ENCODE results near the gene TAF6L. TPM values are rescaled to one million over a fixed set of nuclear protein-coding genes. Genes with fewer than 3 reads are reported as not detected.

Gene TAF6L
- polyA plus RNA-seq, 1 donor (not counting 4 experiments of a cell fraction or from before 2014, with no cell fraction given), result 14.7 TPM

- dilution Hi-C loops (cut with MboI; ENCODE audit: extremely low pct_ligation_motif_present, low sequenced_read_pairs), result no loop called here
- Histone ChIP-seq H3K4me2 (ENCODE audit: control insufficient read depth, extremely low read depth, insufficient read depth, low read depth, low read length) (peak within 1 kb of the TSS; percentile 70), H3K4me1 (ENCODE audit: control insufficient read depth, extremely low read depth, insufficient read depth, low read length) (peaks cover 25% of the 10 kb centered on the region), H2AFZ (ENCODE audit: control insufficient read depth, low read length) (peak within 1 kb of the TSS; percentile 42), H4K20me1 (ENCODE audit: control insufficient read depth, extremely low read depth, insufficient read depth, low read length) (no peaks in the 10 kb centered on the region), H3K9ac (ENCODE audit: control insufficient read depth, extremely low read depth, insufficient read depth, low read length) (peak within 1 kb of the TSS; percentile 84), H3K27ac (ENCODE audit: control insufficient read depth, insufficient read depth, low read length) (peak within 1 kb of the TSS; percentile 71), H3K79me2 (ENCODE audit: control insufficient read depth, insufficient read depth, low read length) (peaks cover 38% of the 10 kb centered on the region), H3K9me3 (ENCODE audit: control insufficient read depth, low read depth, low read length) (no peaks in the 10 kb centered on the region), H3K4me3 (ENCODE audit: control insufficient read depth in 2 of 3, extremely low read depth in 1 of 3, insufficient read depth in 2 of 3, low read depth in 1 of 3, low read length in 3 of 3) (peak within 1 kb of the TSS; percentile 81 to 87 (median 86)), H3K9me1 (ENCODE audit: control insufficient read depth, extremely low read depth, insufficient read depth, low read length) (no peaks in the 10 kb centered on the region), H3K27me3 (ENCODE audit: control insufficient read depth, extremely low read depth, insufficient read depth, low read length) (no peaks in the 10 kb centered on the region), H3K36me3 (ENCODE audit: control insufficient read depth in 2 of 2, extremely low read depth in 1 of 2, insufficient read depth in 2 of 2, low read length in 2 of 2) (peaks cover 18 to 49% of the 10 kb centered on the region in 2 experiments)
- DNase-seq (ENCODE audit: low read depth, low spot score), result no peak
- no peak for FAIRE-seq
- TF ChIP-seq EZH2 (IDR thresholded peaks at IDR 0.05; ENCODE audit: low read length), result no peak
- TF ChIP-seq, protein P1, sequence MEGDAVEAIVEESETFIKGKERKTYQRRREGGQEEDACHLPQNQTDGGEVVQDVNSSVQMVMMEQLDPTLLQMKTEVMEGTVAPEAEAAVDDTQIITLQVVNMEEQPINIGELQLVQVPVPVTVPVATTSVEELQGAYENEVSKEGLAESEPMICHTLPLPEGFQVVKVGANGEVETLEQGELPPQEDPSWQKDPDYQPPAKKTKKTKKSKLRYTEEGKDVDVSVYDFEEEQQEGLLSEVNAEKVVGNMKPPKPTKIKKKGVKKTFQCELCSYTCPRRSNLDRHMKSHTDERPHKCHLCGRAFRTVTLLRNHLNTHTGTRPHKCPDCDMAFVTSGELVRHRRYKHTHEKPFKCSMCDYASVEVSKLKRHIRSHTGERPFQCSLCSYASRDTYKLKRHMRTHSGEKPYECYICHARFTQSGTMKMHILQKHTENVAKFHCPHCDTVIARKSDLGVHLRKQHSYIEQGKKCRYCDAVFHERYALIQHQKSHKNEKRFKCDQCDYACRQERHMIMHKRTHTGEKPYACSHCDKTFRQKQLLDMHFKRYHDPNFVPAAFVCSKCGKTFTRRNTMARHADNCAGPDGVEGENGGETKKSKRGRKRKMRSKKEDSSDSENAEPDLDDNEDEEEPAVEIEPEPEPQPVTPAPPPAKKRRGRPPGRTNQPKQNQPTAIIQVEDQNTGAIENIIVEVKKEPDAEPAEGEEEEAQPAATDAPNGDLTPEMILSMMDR (optimal IDR thresholded peaks at IDR 0.05 in 1 of 3, IDR thresholded peaks at IDR 0.05 in 1 of 3, conservative IDR thresholded peaks at IDR 0.05 in 1 of 3; ENCODE audit: extremely low read depth in 1 of 3, insufficient read depth in 2 of 3, low read length in 3 of 3), result peak in 1 of 3 experiments; percentile 14
Measured at GRCh38 chr11:62791501-62792201, 20.5 kb downstream of the TAF6L start, which contains the start of gene TMEM223. Gene TMEM223 (minus strand): TSS chr11:62792006. CDS start chr11:62791994, 12 bp downstream.

DNA sequence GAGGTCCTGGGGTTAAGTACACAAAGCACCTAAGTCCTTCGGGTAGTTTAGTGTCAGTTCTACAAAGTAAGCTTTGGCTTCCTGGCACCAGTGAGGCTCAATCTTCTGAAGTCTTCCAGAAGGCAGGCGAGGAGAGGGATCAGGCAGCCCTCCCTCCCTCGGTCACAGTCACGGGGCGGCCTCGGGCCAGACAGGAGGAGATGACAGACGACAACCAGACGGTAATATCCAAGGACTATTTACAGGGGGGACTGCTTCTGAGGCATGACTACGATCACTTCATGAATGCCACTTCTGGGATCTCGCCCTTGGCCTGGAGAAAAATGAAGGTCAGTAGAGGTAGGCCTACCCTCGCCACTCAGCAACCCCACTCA is 21.0 kb downstream of the TAF6L start:
- TF ChIP-seq, protein P1 (optimal IDR thresholded peaks at IDR 0.05 in 1 of 3, IDR thresholded peaks at IDR 0.05 in 1 of 3, conservative IDR thresholded peaks at IDR 0.05 in 1 of 3; ENCODE audit: extremely low read depth in 1 of 3, insufficient read depth in 2 of 3, low read length in 3 of 3), result no peak
- no peak for TF ChIP-seq EZH2 (IDR thresholded peaks at IDR 0.05; ENCODE audit: low read length)
- Histone ChIP-seq H3K4me3 (ENCODE audit: control insufficient read depth in 2 of 3, extremely low read depth in 1 of 3, insufficient read depth in 2 of 3, low read depth in 1 of 3, low read length in 3 of 3) (peak overlapping the region in 2 of 3 experiments; percentile 86 to 87), H3K9ac (ENCODE audit: control insufficient read depth, extremely low read depth, insufficient read depth, low read length) (peak overlapping the region; percentile 84), H3K4me1 (ENCODE audit: control insufficient read depth, extremely low read depth, insufficient read depth, low read length) (peaks cover 25% of the 10 kb centered on the region), H2AFZ (ENCODE audit: control insufficient read depth, low read length) (no peak overlapping the region), H3K27ac (ENCODE audit: control insufficient read depth, insufficient read depth, low read length) (peak overlapping the region; percentile 71), H3K9me1 (ENCODE audit: control insufficient read depth, extremely low read depth, insufficient read depth, low read length) (no peaks in the 10 kb centered on the region), H3K27me3 (ENCODE audit: control insufficient read depth, extremely low read depth, insufficient read depth, low read length) (no peaks in the 10 kb centered on the region), H3K4me2 (ENCODE audit: control insufficient read depth, extremely low read depth, insufficient read depth, low read depth, low read length) (peak overlapping the region; percentile 70), H3K36me3 (ENCODE audit: control insufficient read depth in 2 of 2, extremely low read depth in 1 of 2, insufficient read depth in 2 of 2, low read length in 2 of 2) (peaks cover 18 to 51% of the 10 kb centered on the region in 2 experiments), H4K20me1 (ENCODE audit: control insufficient read depth, extremely low read depth, insufficient read depth, low read length) (no peaks in the 10 kb centered on the region), H3K9me3 (ENCODE audit: control insufficient read depth, low read depth, low read length) (no peaks in the 10 kb centered on the region), H3K79me2 (ENCODE audit: control insufficient read depth, insufficient read depth, low read length) (peaks cover 38% of the 10 kb centered on the region)
- dilution Hi-C loops (cut with MboI; ENCODE audit: extremely low pct_ligation_motif_present, low sequenced_read_pairs), result no loop called here
- no peak for FAIRE-seq
- DNase-seq (ENCODE audit: low read depth, low spot score), result no peak

Measured in keratinocyte (primary cell).